Hepatocyte (in vitro differentiated cells): ENCODE results near the gene COX20.

ENCODE experiments used
- EZH2 ChIP-seq: fragments of 200-600 bp; sonication (generic); IDR thresholded peaks from 2 replicates; pipeline ENCODE4 v1.6.1; 2016; ENCODE audit warnings: antibody characterized with exemption, mild to moderate bottlenecking, borderline replicate concordance
- TF ChIP-seq, protein P1 (sequence below): fragments of 200-600 bp; sonication (generic); IDR thresholded peaks from 2 replicates; pipeline ENCODE4 v1.5.1; 2016; ENCODE audit warnings: antibody characterized with exemption, mild to moderate bottlenecking; ENCODE audit not compliant: poor library complexity

DNA sequence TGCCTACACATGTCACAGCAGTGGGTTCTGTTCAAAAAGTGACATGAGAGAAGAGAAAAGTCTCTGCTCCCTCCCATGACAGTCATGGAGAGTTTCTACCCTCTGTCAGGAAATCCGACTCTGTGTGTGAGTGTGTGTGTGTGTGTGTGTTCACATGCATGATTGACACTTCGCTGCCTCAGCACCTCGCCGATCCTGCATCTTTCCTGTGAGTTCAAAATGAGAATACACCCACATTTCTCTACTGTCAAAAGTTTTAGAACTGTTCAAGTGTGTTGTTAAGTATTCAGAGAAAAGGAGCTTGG, 46.2 kb upstream of the COX20 start:
- TF ChIP-seq, protein P1, sequence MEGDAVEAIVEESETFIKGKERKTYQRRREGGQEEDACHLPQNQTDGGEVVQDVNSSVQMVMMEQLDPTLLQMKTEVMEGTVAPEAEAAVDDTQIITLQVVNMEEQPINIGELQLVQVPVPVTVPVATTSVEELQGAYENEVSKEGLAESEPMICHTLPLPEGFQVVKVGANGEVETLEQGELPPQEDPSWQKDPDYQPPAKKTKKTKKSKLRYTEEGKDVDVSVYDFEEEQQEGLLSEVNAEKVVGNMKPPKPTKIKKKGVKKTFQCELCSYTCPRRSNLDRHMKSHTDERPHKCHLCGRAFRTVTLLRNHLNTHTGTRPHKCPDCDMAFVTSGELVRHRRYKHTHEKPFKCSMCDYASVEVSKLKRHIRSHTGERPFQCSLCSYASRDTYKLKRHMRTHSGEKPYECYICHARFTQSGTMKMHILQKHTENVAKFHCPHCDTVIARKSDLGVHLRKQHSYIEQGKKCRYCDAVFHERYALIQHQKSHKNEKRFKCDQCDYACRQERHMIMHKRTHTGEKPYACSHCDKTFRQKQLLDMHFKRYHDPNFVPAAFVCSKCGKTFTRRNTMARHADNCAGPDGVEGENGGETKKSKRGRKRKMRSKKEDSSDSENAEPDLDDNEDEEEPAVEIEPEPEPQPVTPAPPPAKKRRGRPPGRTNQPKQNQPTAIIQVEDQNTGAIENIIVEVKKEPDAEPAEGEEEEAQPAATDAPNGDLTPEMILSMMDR = no peak
- TF ChIP-seq EZH2 = no peak
